ENCODE results near the gene LRRC25.
"Not testable (repeated sequence)": the region's sequence is repeated elsewhere in the genome, so short reads cannot be mapped to it uniquely, and the experiment has no call there.

The LRRC25 gene

DNA sequence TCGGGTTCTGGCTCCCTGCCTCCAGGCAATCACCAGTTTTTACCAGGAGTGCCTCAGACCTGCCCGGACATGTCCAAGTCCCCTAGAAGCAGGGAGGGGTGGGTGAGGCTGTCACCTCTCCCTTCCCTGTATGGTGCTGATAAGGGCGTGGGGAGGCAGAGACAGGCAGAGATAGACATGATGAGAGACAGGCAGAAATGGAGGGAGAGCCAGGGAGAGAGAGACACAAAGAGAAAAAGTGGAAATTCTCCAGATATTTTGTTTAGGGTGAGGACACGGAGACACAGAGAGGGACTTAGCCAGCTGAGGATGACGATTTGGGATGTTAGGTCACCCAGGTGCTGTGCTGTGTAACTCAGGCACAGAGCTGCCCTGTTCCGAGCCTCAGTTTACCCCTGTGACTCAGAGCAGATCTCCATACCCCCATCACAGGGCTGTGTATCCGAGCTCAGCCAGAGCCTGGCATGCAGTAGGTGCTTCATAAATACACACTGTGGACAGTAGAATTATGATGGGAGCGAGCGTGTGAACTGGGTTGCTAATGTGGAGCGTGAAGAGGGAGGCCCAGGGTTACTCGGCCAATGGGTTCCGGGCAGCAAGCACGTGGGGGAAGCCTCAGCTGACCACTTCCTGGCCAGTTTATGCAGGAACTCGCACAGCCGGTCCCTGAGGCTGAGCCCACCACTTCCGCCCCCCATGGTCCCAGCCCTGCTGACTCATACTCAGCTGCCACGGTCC is 23.4 kb downstream of the LRRC25 start:
- DNase-seq, result no peak

DNA sequence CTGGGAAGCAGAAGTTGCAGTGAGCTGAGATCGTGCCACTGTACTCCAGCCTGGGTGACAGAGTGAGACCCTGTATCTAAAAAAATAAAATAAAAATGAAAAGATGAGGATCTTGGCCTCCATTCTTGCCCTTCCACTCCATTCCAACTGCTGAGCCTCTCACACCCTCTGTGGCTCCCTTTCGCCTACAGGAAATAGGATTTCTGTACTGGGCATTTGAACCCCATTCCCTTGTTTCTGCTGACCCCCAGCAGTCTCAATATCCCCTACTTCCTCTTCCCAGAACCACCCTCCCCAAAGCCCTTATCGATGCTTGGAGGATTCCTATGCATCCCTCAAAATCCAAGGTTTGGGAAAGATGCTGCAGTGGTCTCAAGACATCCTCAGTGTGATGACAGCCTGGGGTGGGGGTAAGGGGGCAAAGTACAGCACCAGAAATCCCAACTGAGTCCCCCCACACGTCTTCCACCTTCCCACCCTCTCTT is 24.0 kb downstream of the LRRC25 start:
- DNase-seq, result no peak

- DNase-seq, result no peak
Measured at GRCh38 chr19:18368504-18369222, 28.8 kb downstream of the LRRC25 start.

DNA sequence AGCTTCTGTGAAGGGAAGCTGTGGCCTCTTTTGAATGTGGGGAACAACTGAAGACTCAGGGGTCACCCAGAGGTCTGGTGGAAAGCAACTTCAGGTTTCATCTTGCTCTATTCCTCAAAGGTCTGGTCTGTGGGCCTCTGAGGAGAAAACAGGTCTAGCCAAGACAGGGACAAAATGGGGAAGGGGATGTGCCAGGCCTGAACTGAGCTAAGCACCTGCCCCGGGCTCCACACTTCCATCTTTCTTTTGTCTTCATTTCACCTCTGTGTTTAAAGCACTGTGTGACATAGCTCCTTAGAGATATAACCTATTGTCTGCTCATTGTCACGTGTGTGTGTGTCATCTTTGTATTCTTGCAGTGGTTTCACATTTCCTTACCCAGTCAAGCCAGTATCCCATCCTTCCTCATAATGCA is 31.4 kb downstream of the LRRC25 start:
- DNase-seq, result no peak

- peak; percentile 30 for DNase-seq
Measured at GRCh38 chr19:18364826-18365528, 32.4 kb downstream of the LRRC25 start.

DNA sequence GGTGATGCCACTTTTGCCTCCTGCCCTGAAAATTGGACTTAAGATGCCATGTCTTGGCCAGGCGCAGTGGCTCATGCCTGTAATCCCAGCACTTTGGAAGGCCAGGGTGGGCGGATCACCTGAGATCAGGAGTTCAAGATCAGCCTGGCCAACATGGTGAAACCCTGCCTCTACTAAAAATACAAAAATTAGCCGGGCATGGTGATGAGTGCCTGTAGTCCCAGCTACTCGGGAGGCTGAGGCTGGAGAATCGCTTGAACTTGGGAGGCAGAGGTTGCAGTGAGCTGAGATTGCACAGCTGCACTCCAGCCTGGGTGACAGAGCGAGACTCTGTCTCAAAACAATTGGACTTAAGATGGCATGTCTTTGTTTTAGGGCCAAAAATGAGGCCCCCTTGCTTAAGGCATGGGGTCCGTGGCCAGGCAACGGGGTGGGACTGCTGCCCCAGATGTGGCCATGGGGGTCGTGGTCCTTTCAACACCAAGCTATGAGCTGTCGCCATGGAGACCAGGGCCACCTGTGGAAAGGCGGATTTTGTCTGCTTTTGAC is 33.1 kb downstream of the LRRC25 start:
- not testable (repeated sequence) for DNase-seq

GRCh38 chr19:18363787-18364186 is 33.6 kb downstream of the LRRC25 start:
- no peak for DNase-seq

DNA sequence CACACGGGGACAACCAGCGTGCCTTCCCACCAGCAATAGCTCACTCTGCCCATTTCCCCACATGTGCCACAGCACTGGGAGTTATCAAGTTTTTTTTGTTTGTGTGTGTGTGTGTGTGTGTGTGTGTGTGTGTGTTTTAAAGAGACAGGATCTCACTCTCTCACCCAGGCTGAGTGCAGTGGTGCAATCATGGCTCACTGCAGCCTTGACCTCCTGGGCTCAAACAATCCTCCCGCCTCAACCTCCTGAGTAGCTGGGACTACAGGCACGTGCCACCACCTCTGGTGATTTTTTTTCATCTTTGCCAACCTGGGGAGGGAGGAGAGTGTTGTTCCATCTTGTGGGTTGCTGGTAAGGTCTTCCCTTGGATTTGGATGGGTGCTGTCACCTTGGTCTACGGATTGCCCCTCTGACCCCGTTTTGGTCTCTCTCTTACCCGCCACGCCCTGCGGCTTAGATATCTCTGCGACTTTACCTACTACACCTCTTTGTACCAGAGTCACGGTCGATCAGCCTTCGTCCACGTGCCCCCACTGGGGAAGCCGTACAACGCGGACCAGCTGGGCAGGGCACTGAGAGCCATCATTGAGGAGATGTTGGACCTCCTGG is 34.4 kb downstream of the LRRC25 start:
- no peak for DNase-seq

DNA sequence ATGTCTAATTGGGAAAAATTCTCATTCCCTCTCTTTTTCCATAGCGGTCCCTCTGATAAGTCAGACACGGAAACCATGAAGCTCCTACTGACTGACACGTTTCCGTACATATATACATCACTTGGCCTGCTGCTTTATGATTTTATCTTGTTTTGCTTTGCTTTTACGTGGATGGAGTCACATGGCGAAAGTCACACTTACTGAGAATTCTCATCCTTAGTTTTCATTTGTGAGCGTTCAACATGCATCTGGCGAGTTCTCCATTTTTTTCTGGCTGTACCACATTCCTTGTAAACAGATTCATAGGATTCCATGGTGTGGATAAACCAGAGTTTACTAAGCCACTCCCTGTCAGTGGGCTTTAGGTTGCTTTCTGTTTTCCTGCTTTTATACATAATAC is 35.8 kb downstream of the LRRC25 start:
- no peak for DNase-seq

DNA sequence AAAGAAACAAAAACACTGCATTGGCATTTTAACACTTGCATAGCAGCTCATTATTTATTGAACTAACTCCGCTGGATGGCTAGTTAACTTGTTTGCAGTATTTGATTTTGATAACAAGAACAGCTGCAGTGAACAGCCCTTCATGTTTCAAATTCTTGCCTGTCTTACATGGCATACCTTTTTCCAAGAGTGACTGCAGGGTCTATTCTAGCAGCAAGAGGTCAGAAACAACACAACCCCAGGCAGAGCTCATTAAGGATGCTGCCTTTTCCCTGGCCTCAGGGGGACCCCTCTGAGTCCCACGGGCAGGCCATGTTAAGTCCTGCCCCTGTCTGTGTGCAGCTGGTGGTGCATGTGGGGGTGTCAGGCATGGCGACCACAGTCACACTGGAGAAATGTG is 40.4 kb downstream of the LRRC25 start:
- DNase-seq, result no peak

GRCh38 chr19:18354743-18355142 is 42.7 kb downstream of the LRRC25 start:
- not testable (repeated sequence) for DNase-seq

DNA sequence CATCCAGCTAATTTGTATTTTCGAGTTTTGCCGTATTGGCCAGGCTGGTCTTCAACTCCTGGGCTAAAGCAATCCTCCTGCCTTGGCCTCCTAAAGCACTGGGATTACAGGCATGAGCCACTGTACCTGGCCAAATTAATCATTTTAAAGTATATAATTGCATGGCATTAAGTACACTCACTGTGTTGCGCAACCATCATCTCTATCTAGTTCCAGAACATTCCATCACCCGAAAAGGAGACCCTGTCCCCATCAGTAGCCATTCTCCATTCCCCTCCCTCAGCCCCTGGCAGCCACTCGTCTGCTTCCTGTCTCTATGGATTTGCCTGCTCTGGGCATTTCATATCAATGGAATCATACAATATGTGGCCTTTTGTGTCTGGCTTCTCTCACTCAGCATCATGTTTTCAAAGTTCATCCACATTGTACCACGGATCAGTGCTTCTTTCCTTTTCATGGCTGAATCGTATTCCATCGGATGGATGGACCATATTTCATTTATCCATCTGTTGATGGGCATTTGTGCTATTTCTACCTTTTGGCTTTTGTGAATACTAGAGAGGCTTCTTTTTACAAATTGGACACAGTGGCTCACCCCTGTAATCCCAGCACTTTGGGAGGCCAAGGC is 43.9 kb downstream of the LRRC25 start:
- DNase-seq, result no peak

GRCh38 chr19:18351544-18351943 is 45.9 kb downstream of the LRRC25 start:
- no peak for DNase-seq

DNA sequence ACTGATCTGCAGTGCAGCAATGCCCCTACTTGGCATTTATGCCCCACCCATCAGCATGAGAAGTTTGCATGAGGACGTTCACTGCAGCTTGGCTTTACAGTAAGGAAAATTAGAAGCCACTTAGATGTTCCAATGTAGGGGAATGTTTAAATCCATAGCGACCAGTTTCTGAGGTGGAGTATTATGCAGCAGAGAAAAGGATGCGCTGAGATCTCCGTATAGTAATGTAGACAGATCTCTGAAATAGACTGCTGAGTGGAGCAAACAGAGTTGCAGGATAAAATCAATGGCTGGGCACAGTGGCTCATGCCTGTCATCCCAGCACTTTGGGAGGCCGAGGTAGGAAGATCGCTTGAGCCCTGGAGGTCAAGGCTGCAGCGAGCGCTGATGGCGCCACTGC is 46.9 kb downstream of the LRRC25 start:
- DNase-seq, result no peak

GRCh38 chr19:18349524-18350128 is 47.8 kb downstream of the LRRC25 start:
- DNase-seq, result no peak

DNA sequence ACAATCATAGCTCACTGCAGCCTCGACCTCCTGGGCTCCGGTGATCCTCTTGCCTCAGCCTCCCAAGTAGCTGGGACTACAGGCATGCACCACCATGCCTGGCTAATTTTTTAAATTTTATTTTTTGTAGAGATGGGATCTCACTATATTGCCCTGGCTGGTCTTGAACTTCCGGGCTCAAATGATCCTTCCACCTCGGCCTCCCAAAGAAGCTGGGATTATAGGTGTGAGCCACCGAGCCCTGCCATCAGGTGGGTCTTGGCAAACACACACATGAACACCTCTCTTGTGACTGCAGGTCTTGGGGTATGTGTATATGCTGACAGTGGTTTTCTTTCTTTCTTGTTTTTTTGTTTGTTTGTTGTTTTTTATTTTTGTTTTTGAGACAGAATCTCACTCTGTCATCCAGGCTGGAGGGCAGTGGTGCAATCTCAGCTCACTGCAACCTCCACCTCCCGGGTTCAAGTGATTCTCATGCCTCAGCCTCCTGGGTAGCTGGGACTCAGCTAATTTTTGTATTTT is 48.5 kb downstream of the LRRC25 start:
- DNase-seq, result not testable (repeated sequence)

DNA sequence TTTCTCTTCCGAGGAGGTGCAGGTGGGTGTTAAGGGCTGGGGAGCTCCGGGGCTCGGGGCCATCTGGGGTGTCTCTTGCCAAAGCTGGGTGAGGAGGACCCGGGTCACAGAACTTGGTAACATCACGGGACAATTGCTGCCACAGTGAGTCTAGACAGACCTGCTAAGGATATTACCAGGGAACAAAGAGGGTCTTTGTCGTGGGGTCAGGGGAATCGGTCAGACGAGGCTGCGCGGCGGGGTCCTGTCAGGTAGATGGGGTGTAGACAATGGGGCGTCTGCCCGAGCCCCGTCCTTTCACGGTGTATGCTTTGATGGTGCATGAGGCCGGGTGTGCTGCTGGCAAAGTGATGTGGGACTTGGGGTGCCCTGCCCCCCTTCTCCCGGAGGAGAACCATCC is 49.3 kb downstream of the LRRC25 start:
- no peak for DNase-seq

GRCh38 chr19:18346091-18346490 is 51.3 kb downstream of the LRRC25 start:
- DNase-seq, result no peak

DNA sequence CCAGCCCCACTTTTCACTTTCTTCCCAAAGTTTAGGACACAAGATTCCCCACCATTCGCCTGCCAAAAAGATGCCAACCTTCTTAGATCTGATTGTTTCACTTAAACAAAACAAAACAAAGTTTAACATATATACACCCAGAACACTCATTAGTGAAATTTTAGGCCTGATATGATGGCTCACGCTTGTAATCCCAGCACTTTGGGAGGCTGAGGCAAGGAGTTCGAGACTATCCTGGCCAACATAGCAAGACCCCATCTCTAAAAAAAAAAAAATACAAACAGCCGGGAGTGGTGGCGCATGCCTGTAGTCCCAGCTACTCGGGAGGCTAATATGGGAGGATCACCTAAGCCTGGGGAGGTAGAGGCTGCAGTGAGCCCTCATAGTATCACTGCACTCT is 52.1 kb downstream of the LRRC25 start:
- DNase-seq, result no peak

GRCh38 chr19:18344582-18344950 is 52.9 kb downstream of the LRRC25 start:
- DNase-seq, result no peak

DNA sequence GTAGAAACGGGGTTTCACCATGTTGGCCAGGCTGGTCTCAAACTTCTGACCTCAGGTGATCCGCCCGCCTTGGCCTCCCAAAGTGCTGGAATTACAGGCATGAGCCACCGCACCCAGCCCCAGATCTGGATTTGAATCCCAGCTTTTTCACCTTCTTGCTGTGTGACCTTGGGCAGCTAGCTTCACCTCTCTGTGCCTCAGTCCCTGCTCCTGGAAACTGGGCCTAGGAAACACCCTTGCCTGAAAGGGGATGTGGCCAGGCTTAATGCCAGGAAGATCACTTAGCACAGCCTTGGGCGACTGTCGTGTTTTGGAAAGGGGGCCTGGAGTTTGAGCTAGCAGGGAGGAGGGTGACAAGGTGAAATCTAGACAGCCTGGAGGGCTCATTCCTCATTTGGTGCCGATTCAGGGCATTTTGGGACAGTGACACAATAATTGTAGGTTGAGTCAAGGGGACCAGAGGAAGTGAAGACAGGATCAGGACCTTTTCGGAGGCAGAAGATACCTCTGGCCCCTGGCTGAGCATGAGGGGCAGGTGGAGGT is 55.3 kb downstream of the LRRC25 start:
- DNase-seq, result no peak

Data from NCI-H748 treated with DMSO at 0.1 percent for 48 hours (cell line).